Right forelimb (tissue), 1 donor: ENCODE results near the gene MUTYH.
A peak's percentile ranks its signal among the peaks of the same experiment; 100 is the strongest.

ENCODE experiments used
- DNase-seq: peaks from one replicate; pipeline ENCODE4 v3.0.0-alpha.2; 2018

MUTYH gene

GRCh38 chr1:45348966-45349677 lies 8.9 kb upstream of the MUTYH start:
- DNase-seq: no peak

DNA sequence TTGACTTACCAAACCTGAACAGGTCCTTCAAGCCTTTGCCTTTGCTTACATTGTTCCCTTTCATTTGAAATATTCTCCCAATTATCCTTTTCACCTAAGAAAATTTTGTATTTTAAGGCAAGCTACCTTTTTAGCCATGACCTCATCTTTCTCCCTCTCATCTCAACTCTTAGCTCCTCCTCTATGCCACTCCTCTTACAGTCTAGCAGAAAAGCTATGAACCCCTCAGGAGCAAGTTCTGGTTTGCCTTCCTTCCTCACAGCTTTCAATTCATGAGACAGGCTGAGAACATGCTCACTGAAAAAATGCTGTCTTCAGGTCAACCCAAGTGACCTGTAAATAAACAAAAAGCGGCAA lies 8.3 kb upstream of the MUTYH start:
- DNase-seq: no peak

DNA sequence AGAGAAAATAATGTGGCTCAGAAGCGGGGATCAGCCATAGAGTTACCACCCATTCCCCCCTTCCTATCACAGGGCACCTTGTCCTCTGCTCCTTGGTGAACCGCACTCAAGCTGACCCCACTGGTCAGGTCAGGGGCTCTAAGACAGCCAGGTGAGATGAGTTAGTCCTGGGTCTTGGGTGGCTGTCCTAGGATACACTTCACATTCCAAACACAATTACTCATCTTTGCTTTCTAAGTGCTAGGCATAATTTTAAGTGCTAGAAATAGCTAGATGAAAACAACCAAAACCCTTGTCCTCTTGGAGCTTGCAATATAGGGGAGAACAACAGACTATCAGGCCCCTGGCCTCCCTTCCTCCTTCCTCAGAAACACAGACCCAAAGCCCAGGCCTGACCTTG lies 7.8 kb upstream of the MUTYH start:
- DNase-seq: no peak

GRCh38 chr1:45346473-45346872 lies 6.2 kb upstream of the MUTYH start:
- DNase-seq: no peak

GRCh38 chr1:45345014-45345413 lies 4.8 kb upstream of the MUTYH start:
- no peak for DNase-seq

DNA sequence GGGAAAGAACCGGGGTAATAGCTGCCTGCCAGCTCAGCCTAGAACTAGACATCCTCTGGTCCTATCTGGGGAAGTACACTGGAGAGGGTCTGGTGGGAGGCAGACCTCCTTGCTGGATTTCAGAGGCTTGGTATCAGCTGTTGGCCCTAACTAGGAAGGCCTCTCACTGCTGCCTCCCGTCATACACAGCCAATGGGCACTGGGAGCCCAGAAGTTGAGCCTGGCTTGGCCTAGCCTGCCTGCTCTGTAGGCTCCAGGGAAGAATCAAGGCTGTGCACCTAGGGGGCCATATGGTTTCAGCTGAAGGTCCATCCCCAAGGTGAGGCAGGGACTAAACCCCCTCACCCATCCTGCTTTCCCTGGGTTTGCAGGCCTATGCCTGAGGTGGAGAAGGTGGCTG lies 4.3 kb upstream of the MUTYH start:
- no peak for DNase-seq

DNA sequence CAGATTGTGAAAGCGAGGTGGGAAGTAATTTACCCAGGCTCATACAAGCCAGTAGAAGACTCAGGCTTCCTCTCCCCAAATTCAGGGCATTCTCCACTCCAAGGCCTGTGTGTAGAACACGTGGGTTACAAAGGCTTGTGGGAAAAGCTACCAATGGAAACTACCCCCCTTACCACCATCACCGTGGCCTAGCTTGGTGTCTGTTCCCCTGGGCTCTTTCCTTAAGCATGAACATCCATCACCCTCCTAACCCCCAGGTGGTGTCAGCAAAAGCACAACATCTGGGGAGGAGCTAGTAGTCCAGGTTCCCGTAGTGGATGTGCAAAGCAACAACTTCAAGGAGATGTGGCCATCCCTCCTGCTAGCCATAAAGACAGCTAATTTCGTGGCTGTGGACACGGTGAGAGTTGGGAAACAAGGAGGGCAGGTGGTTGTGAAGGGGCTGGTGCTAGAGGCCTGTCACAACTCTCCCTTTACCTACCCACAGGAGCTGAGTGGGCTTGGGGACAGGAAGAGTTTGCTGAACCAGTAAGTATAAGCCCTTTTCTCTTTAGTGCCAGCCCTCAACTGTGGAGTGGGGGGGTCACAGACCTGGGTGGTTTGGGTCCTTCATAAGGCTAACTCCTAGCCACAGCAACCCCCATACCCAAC lies 701 bp upstream of the MUTYH start:
- no peak for DNase-seq

DNA sequence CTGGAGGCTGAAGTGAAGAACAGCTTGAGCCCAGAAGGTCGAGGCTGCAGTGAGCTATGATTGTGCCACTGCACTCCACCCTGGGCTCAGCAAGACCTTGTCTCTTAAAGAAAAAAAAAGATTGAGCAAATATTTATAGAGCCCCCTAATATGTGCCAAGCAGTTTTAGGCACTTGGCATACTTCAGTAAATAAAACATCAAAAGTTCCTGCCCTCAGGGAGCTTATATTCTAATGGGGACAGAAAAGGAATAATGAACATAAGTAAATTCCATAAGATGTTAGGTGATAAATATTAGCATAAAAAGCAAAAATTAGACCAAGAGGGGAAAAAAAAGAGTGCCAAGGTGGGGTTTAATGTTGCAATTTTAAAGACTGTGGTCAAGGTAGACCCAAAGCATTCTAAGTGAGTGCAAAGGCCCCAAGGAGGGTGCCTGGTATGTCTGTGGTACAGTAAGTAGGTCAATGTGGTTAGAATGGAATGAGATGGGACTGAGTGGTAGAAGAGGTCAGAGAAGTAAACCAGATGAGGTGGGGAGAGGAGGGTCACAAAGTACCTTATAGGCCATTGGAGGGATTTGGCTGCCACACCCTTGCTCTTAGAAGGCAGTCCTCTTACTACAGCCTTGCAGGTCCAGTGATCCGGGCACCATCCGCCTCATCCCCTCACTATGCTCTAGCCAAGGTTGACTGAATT lies 2.5 kb downstream of the MUTYH start:
- DNase-seq: no peak

DNA sequence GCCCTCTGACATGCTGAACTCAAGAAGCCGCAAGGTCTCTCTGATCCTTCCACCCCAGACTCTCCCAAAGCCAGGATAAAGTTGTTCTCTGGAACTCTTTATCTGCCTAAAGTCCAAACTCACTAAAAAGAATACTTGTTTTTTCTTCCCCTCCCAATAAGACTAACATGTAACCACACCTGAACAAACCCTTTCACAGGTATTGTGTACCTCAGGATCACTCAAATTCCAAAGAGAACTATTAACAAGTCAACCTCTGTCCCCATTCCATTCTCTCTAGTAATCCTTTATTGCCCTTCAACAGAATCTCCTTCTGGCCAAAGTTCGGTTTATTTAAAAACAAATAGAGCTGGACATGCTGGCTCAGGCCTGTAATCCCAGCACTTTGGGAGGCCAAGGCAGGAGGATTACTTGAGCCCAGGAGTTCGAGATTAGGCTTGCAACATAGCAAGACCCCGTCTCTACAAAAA lies 4.3 kb downstream of the MUTYH start:
- DNase-seq: no peak

- no peak for DNase-seq
Measured at GRCh38 chr1:45334308-45335245, 5.7 kb downstream of the MUTYH start.

DNA sequence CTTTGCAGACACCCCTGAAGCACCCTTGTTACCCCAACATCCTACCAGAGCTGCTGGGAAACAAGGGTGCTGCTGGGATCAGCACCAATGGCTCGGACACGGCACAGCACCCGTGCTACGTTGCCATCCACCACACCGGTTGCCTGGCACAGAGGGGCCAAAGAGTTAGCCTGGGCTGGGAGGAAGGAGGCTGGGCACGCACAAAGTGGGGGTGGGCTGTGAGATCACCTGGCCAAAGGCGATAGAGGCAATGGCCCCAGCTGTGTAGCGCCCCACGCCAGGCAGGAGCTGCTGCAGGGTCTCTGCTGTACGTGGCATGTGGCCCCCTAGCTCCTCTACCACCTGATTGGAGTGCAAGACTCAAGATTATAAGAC lies 7.9 kb downstream of the MUTYH start:
- DNase-seq: no peak

- DNase-seq: no peak
Measured at GRCh38 chr1:45331436-45332345, 8.5 kb downstream of the MUTYH start.

DNA sequence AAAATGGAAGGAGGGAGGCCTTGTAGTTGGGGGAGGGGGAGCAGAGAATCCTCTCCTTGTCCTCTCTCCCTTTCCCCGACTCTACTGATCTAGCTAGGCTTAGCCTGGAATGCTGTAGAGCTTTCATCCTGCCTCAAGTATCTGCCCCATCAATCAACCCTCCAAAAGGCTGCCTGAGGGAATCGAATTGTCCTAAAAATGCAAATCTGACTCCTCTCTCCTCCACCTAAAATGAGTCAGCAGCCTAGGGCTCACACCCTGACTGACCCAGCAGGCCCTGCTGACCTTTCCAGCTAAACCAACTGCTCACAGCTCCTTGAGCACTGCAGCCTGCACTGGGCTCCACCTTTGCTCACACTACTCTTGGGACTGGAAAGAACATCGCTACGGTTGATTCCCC lies 10.8 kb downstream of the MUTYH start:
- DNase-seq: no peak

GRCh38 chr1:45328680-45329079 lies 11.6 kb downstream of the MUTYH start:
- no peak for DNase-seq

DNA sequence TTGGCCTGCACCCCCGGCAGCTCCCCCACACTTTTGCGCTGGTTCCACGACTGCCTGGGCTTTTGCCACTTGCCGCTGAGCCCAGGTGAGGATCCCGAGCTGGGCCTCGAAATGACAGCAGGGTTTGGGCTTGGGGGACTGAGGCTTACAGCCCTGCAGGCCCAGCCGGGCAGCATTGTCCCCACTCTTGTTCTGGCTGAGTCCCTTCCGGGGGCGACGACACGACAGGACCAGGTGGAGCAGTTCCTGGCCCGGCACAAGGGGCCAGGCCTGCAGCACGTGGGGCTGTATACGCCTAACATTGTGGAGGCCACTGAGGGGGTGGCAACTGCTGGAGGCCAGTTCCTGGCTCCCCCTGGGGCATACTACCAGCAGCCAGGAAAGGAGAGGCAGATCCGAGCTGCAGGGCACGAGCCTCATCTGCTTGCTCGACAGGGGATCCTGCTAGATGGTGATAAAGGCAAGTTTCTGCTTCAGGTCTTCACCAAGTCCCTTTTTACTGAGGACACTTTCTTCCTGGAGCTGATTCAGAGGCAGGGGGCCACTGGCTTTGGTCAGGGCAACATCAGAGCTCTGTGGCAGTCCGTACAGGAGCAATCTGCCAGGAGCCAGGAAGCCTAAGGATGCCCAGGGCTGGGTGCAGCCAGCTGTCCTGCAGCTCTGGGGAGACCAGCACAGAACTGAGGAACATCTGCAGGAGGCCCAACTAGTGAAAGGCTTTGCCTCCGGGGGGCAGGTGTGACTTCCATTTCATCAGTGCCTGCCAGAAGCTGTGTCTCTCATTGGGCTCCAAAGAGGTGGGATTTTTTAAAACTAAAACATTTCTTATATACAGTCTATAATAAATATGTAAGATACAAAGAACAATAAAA lies 12.4 kb downstream of the MUTYH start:
- DNase-seq: no peak

DNA sequence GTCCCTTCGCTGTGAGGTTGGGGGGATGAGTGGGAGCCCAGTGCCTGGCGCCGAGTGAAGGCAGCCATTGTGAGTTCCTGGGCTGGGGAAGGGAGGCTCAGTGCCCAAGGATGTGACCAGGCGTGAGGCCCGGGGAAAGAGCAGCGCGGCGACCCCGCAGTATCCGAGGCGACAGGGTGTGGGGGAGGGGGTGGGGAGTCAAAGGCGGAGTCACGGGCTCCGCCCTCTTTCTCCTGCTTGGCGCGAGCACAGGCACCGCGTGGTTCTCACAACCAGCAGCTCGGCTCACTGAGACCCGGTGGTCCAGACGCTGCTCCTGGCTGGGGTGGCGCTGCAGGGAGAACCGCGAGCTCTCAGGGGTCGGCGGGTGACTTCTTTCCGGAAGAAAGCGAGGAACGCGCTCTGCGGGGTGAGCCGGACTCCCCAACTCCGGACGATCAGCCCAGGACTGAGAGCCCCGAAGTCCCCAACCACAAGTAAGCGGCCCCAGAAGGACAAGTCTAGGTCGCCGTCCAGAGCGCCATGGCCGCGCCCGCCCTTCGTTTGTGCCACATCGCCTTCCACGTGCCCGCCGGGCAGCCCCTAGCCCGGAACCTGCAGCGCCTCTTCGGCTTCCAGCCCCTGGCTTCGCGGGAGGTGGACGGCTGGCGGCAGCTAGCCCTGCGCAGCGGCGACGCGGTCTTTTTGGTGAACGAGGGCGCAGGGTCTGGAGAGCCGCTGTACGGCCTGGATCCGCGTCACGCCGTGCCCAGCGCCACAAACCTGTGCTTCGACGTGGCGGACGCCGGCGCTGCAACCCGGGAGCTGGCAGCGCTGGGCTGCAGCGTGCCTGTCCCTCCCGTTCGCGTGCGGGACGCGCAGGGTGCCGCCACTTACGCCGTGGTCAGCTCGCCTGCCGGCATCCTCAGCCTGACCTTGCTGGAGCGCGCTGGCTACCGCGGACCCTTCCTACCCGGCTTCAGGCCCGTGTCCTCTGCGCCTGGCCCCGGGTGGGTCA lies 13.3 kb downstream of the MUTYH start, which contains the start of gene HPDL:
Gene HPDL, plus strand, starts transcription at position 269 of the 997 bp plus-strand sequence. Its CDS starts 254 bp downstream, at position 523.
- peak; percentile 86 for DNase-seq

DNA sequence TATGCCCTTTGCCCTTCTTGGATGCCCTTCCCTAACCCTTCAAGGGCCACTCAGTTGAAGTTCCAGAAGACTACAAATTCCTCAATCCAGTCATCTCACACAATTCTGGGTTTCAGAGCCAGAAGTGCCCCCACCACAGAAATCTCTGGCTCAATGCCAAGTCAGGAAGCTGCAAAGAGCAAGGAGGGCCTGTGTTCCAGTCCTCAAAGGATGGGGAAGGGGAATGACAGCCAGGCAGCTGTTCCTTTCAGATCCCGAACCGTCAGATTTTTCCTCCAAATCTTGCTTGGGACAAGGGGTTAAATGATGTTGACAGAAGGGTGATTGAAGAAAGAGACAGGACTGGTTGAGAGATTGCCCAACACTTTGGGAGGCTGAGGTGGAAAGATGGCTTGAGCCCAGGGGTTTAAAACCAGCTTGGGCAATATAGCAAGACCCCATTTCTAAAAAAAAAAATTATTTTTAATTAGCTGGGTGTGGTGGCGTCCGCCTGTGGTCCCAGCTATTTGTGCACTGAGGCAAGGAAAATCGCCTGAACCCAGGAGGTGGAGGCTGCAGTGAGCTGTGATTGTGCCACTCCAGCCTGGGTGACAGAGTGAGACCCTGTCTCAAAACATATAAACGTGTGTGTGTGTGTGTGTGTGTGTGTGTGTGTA lies 14.3 kb downstream of the MUTYH start:
- DNase-seq: no peak

GRCh38 chr1:45322486-45323040 lies 17.7 kb downstream of the MUTYH start:
- no peak for DNase-seq

DNA sequence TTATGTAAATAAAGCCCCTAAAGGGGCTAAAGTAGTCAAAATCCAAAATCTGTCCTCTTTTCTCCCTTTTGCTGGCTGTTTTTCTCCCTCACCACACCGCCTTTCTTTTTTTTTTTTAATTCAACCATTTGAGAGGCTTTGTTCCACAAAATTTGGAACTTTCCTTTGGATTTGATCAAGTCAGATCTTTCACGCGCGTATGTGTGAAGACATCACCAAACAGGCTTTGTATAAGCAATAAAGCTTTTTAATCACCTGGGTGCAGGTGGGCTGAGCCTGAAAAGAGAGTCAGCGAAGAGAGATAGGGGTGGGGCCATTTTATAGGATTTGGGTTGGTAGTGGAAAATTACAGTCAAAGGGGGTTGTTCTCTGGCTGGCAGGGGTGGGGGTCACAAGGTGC lies 18.8 kb downstream of the MUTYH start:
- DNase-seq: no peak
